MM.1S (cell line): ENCODE measurements around the gene AGAP1.

Experiments used
- DNase-seq: peaks from one replicate; pipeline ENCODE4 v3.0.0-alpha.2; 2015
- H2AFZ ChIP-seq: fragments of 300-600 bp; sonication (generic); 2 replicates; pipeline ENCODE4 v1.6.0; 2016; ENCODE audit warnings: antibody characterized with exemption, low read length
- H3F3A ChIP-seq: fragments of 300-600 bp; sonication (generic); 2 replicates; pipeline ENCODE4 v1.6.1; 2016; ENCODE audit warnings: mild to moderate bottlenecking, antibody characterized with exemption, low read length, moderate library complexity, mixed read lengths; ENCODE audit not compliant: insufficient read depth
- H3K27ac ChIP-seq: fragments of 300-600 bp; sonication (generic); 2 replicates; pipeline ENCODE4 v1.5.1; 2016; ENCODE audit warnings: mild to moderate bottlenecking, low read length
- H3K27me3 ChIP-seq: fragments of 300-600 bp; sonication (generic); replicated peaks from 2 replicates; pipeline ENCODE4 v1.6.0; 2016; ENCODE audit warnings: low read length; ENCODE audit not compliant: insufficient read depth
- H3K36me3 ChIP-seq: fragments of 300-600 bp; sonication (generic); replicated peaks from 2 replicates; pipeline ENCODE4 v1.6.1; 2016; ENCODE audit warnings: mild to moderate bottlenecking, low read length, mixed read lengths; ENCODE audit not compliant: insufficient read depth
- H3K4me1 ChIP-seq: fragments of 300-600 bp; sonication (generic); 2 replicates; pipeline ENCODE4 v1.6.1; 2016; ENCODE audit warnings: low read length, mixed read lengths
- H3K4me2 ChIP-seq: fragments of 300-600 bp; sonication (generic); 2 replicates; pipeline ENCODE4 v1.6.0; 2016; ENCODE audit warnings: low read depth, low read length
- H3K4me3 ChIP-seq: fragments of 300-600 bp; sonication (generic); 2 replicates; pipeline ENCODE4 v1.5.1; 2016; ENCODE audit warnings: low read length, mixed read lengths
- H3K79me2 ChIP-seq: fragments of 300-600 bp; sonication (generic); 2 replicates; pipeline ENCODE4 v1.6.1; 2016; ENCODE audit warnings: mixed run types, low read length, mixed read lengths
- H3K9ac ChIP-seq: fragments of 300-600 bp; sonication (generic); 2 replicates; pipeline ENCODE4 v1.6.1; 2016; ENCODE audit warnings: low read length, mixed read lengths
- H3K9me2 ChIP-seq: fragments of 300-600 bp; sonication (generic); replicated peaks from 2 replicates; pipeline ENCODE4 v1.6.1; 2016; ENCODE audit warnings: mild to moderate bottlenecking, low read length, mixed read lengths; ENCODE audit not compliant: insufficient read depth
- H3K9me3 ChIP-seq: fragments of 300-600 bp; sonication (generic); replicated peaks from 2 replicates; pipeline ENCODE4 v1.6.1; 2016; ENCODE audit warnings: mild to moderate bottlenecking, low read length, mixed read lengths; ENCODE audit not compliant: insufficient read depth
- H4K20me1 ChIP-seq: fragments of 300-600 bp; sonication (generic); 2 replicates; pipeline ENCODE4 v1.6.1; 2016; ENCODE audit warnings: mild to moderate bottlenecking, low read length, moderate library complexity, mixed read lengths; ENCODE audit not compliant: insufficient read depth
- CTCF ChIP-seq: fragments of 300-600 bp; sonication (generic); IDR thresholded peaks from 2 replicates; pipeline ENCODE4 v1.5.1; 2016; ENCODE audit warnings: antibody characterized with exemption, low read length, mixed read lengths
- EZH2 ChIP-seq: fragments of 300-600 bp; sonication (generic); optimal IDR thresholded peaks from 2 replicates; pipeline ENCODE3; 2017; ENCODE audit warnings: low read depth, mild to moderate bottlenecking, antibody characterized with exemption, low read length, mixed read lengths
- EZH2phosphoT487 ChIP-seq: fragments of 300-600 bp; sonication (generic); IDR thresholded peaks from 2 replicates; pipeline ENCODE4 v1.6.1; 2018; ENCODE audit warnings: antibody characterized with exemption, low read length

Gene AGAP1

GRCh38 chr2:235722869-235723268 lies 229.0 kb downstream of the AGAP1 start:
- H3K4me3 ChIP-seq: no peak overlapping the region
- no peak for DNase-seq
- H3K9ac ChIP-seq: no peak overlapping the region
- H3K27ac ChIP-seq: no peak overlapping the region
- no peaks in the 10 kb centered on the region for H3K9me2 ChIP-seq
- no peak overlapping the region for H3K4me2 ChIP-seq
- no peaks in the 10 kb centered on the region for H4K20me1 ChIP-seq
- peaks cover 2% of the 10 kb centered on the region; the same call in 1 of the 2 replicates for H3K79me2 ChIP-seq
- no peaks in the 10 kb centered on the region for H3K9me3 ChIP-seq
- no peaks in the 10 kb centered on the region for H3F3A ChIP-seq
- no peaks in the 10 kb centered on the region for H3K4me1 ChIP-seq
- no peaks in the 10 kb centered on the region for H3K27me3 ChIP-seq
- H2AFZ ChIP-seq: no peak overlapping the region
- no peaks in the 10 kb centered on the region for H3K36me3 ChIP-seq
- TF ChIP-seq EZH2 (no peak), EZH2phosphoT487 (no peak), CTCF (no peak)

GRCh38 chr2:235723371-235723770 lies 229.5 kb downstream of the AGAP1 start:
- no peak overlapping the region for H3K9ac ChIP-seq
- H3K27me3 ChIP-seq: no peaks in the 10 kb centered on the region
- TF ChIP-seq CTCF: no peak
- TF ChIP-seq EZH2: no peak
- no peak for TF ChIP-seq EZH2phosphoT487
- no peak overlapping the region for H3K27ac ChIP-seq
- peaks cover 2% of the 10 kb centered on the region; the same call in 1 of the 2 replicates for H3K79me2 ChIP-seq
- DNase-seq: no peak
- H3K4me1 ChIP-seq: no peaks in the 10 kb centered on the region
- H4K20me1 ChIP-seq: no peaks in the 10 kb centered on the region
- H3K36me3 ChIP-seq: no peaks in the 10 kb centered on the region
- H2AFZ ChIP-seq: no peak overlapping the region
- H3F3A ChIP-seq: no peaks in the 10 kb centered on the region
- H3K9me3 ChIP-seq: no peaks in the 10 kb centered on the region
- no peaks in the 10 kb centered on the region for H3K9me2 ChIP-seq
- H3K4me3 ChIP-seq: no peak overlapping the region
- H3K4me2 ChIP-seq: no peak overlapping the region

DNA sequence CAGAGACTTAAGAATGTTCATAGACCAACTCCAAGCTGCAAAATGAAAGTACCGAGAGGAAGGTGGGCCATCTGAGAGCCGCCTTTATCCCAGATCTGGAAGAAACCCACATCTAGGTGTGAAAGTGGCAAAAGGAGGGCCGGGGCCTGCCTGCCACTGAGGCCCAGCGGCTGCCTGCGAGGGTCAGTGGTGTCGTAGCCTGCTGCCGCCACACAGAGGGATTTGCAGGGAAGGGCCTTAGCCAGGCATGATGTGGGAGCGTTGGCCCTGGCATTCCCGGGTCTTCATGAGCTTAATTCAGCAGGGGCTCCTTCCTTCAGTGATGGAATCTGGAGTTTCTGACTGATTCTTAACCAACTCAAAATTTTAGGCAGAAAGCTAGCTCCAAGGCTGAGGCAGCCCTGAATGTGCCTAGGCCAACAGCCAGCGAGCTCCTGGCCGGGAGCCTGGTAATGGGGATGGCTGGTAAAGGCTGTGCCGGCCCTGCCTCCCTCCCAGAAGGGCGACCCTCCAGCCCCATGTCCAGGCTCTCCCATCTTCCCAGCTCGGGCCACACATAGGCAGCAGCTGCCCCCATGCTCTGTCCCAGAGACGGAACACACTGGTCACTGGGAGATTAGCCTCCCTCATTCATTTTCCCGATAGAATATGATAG lies 230.1 kb downstream of the AGAP1 start:
- H3F3A ChIP-seq: no peaks in the 10 kb centered on the region
- no peaks in the 10 kb centered on the region for H3K4me1 ChIP-seq
- H3K4me3 ChIP-seq: no peak overlapping the region
- H2AFZ ChIP-seq: no peak overlapping the region
- no peak for DNase-seq
- H3K27me3 ChIP-seq: no peaks in the 10 kb centered on the region
- H3K27ac ChIP-seq: no peak overlapping the region
- H3K4me2 ChIP-seq: no peak overlapping the region
- H3K79me2 ChIP-seq: peaks cover 2% of the 10 kb centered on the region; the same call in 1 of the 2 replicates
- TF ChIP-seq EZH2phosphoT487 (no peak), CTCF (no peak)
- H3K9me2 ChIP-seq: no peaks in the 10 kb centered on the region
- H4K20me1 ChIP-seq: no peaks in the 10 kb centered on the region
- H3K9me3 ChIP-seq: no peaks in the 10 kb centered on the region
- H3K36me3 ChIP-seq: no peaks in the 10 kb centered on the region
- no peak overlapping the region for H3K9ac ChIP-seq
